ENCODE data around the gene OR2M4.
"Not testable (repeated sequence)": the region's sequence is repeated elsewhere in the genome, so short reads cannot be mapped to it uniquely, and the experiment has no call there.

Gene OR2M4

DNA sequence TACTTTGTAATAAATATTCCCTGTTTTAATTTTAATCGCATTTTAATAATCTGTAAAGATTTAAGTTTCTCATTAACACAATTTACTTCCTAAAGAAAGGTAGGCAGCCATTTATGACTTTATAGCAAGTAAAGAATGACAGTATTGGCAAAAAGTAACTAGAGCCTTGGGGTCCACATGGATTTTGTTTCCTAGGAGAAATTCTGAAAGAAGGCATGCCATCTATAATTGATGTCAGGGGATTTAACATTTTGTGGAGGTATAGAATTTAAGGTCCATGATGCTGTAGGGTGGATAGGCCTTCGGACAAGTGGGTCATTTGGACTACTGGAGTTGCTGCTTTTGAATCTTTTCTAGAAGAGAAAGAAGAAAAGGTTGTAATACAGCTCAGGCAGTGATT lies at the start of gene OR2M4:
TSS of gene OR2M4 (plus strand) at position 301 of the 400 bp plus-strand sequence. CDS start 7,512 bp downstream, outside the sequence.
- FAIRE-seq: no peak

DNA sequence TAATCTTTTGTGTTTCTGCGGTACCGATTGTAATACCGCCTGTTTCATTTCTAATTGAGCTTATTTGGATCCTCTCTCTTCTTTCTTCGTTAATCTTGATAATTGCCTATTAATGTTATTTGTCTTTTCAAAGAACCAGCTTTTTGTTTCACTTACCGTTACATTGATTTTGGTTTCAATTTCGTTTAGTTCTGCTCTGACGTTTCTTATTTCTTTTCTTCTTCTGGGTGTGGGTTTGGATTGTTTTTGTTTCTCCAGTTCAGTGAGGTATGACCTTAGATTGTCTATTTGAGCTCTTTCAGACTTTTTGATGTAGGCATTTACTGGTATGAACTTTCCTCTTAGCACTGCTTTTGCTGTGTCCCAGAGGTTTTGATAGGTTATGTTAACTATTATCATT lies 47.2 kb upstream of the OR2M4 start:
- no peak for FAIRE-seq

- no peak for FAIRE-seq
Measured at GRCh38 chr1:248187363-248187762, 43.9 kb upstream of the OR2M4 start.

GRCh38 chr1:248189026-248189425 lies 42.2 kb upstream of the OR2M4 start:
- no peak for FAIRE-seq

- FAIRE-seq: no peak
Measured at GRCh38 chr1:248194117-248194516, 37.1 kb upstream of the OR2M4 start.

GRCh38 chr1:248196965-248197364 lies 34.3 kb upstream of the OR2M4 start, which contains the start of gene OR2M3:
TSS of gene OR2M3 (plus strand) at chr1:248197265. CDS start at chr1:248203068, 5,803 bp downstream.
- no peak for FAIRE-seq

DNA sequence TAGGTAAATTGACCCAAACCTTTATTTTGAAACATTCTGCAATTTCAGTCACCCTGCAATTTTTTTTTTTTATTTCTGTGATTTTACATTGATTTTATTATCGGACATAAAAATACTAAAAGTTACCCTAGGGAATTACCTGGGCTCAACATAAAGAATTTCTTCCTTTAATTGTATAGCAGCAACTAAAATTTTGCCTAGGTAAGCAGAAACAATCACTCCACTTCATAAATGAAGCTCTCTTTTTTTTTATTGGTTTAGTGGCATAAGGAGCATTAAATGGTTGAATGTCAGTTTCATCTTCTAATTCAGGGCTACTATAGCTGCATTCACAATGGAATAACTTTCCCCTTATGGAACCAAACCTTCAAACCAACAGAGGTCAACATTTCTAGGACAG lies 15.3 kb upstream of the OR2M4 start:
- FAIRE-seq: no peak

- FAIRE-seq: no peak
Measured at GRCh38 chr1:248225537-248225936, 5.7 kb upstream of the OR2M4 start.

DNA sequence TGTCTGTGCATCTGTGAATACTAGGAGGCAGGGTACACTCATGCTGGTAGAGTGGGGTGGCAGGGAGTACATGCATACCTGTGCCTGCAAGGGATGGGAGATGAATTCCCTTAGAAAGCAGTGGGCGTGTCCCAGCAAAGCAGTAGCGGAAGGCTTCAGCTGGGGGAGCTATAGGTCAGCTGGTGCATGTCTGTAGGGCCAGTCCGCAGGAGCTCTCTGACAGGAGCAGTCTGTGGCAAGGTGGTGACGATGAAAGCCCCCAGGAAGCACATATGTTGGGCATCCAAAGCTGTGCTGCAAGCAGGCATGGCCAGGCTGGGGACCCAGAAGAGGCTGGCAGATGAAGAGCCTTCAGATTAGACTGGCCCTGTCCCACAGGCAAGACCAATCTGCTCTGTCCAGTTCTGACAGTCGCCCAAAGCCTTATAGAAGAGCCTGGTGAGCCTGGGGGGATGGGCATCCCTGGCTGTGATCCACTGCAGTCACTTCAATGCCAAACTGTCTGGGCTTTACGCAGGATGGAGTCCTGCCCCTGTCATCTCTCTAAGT lies 1.8 kb upstream of the OR2M4 start:
- FAIRE-seq: no peak

- no peak for FAIRE-seq
Measured at GRCh38 chr1:248239478-248239877, 8.3 kb downstream of the OR2M4 start.

GRCh38 chr1:248243204-248243603 lies 12.0 kb downstream of the OR2M4 start:
- peak; percentile 17 for FAIRE-seq

DNA sequence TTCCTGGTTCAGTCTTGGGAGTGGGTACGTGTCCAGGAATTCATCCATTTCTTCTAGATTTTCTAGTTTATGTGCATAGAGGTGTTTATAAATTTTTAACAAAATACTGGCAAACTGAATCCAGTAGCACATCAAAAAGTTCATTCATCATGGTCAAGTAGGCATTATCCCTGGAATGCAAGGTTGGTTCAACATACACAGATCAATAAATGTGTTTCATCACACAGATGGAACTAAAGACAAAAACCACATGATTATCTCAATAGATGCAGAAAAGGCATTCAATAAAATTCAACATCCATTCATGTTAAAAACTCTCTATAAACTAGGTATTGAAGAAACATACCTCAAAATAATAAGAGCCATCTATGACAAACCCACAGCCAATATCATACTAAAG lies 28.1 kb downstream of the OR2M4 start:
- FAIRE-seq: not testable (repeated sequence)

DNA sequence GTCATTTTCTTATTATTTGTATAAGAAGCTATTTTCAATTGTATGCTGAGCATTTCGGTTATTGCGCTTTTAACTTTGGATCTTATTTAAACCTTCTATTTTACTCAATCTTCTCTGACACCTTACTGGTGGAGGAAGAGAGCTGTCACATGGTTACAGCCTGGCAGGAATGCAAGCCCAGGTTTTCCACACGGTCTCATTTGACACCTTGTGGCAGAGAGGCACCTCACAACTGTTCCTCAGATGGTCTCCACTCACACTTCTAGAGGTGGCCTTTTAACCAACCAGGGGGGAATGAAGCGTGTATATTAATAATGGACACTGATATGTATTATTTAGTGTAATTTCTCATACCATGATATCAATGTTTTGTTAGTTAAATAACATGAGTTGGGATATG lies 37.0 kb downstream of the OR2M4 start:
- FAIRE-seq: no peak

DNA sequence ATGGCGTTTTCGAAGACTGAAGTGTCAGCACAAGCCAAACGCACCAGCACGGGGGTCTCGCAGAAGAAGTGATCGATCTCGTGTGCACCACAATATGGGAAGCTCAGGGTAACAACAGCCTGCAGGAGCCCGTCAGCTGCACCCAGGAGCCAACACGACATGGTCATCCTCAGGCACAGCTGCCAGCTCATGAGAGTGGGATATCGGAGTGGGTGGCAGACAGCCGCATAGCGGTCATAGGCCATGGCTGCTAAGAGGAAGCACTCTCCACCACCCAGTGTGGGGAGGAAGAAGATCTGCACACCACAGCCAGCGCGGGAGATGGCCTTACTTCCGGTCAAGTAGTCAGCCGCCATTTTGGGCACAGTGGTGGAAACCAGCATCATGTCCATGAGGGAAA lies 42.0 kb downstream of the OR2M4 start:
- not testable (repeated sequence) for FAIRE-seq

DNA sequence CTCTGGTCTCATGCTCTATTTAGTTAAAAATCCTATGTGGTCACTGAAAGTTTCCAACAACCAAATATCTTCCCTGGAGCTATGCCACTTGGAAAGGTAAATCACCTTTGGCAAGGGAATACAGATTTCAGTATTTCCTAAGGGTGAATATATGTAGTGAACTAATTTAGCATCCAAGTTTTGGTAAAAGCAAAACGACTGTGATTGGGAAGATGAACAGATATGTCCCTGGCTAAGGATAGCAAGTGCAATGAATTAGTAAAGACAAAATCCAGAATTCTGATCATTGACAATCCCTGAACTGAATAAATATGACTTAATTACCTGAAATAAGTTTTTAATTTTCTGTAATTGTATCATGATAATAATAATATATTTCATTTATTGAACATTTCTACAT lies 46.7 kb downstream of the OR2M4 start, which contains the start of gene OR2T33:
TSS of gene OR2T33 (minus strand) at position 101 of the 400 bp plus-strand sequence. CDS start 4,162 bp downstream, outside the sequence.
- FAIRE-seq: no peak

GRCh38 chr1:248288391-248288790 lies 57.2 kb downstream of the OR2M4 start:
- no peak for FAIRE-seq
